CD14-positive monocyte (primary cell): ENCODE data around the gene DNAJB5. TPM values are rescaled to one million over a fixed set of nuclear protein-coding genes. Genes with fewer than 3 reads are reported as not detected.

Experiments
- DNase-seq, 3 donors: peaks; one replicate each; pipeline ENCODE4 v3.0.0-alpha.2; 2011 to 2022
- H2AFZ ChIP-seq: 2 replicates; pipeline ENCODE4 v1.6.0; 2012; ENCODE audit warnings: mild to moderate bottlenecking, low read depth, low read length, inconsistent platforms; ENCODE audit not compliant: insufficient read depth, poor library complexity, severe bottlenecking
- H3K27ac ChIP-seq, 2 donors: 1 replicate in 1 of 2; 2 replicates in 1 of 2; pipeline ENCODE4 v1.5.1; 2012 to 2013; ENCODE audit warnings: low read length in 2 of 2, control low read depth in 1 of 2, inconsistent platforms in 1 of 2, low read depth in 1 of 2, mild to moderate bottlenecking in 1 of 2
- H3K27me3 ChIP-seq, 2 donors: one replicate each; pipeline versions ENCODE4 v1.6.0 to v1.6.1; 2011 to 2013; ENCODE audit warnings: low read length in 2 of 2; ENCODE audit not compliant: control insufficient read depth in 2 of 2, insufficient read depth in 2 of 2
- H3K36me3 ChIP-seq, 2 donors: replicated peaks in 1 of 2; 1 replicate in 1 of 2; 2 replicates in 1 of 2; pipeline versions ENCODE4 v1.5.1 to v1.6.1; 2012 to 2013; ENCODE audit warnings: low read length in 2 of 2, control low read depth in 1 of 2, inconsistent platforms in 1 of 2, mild to moderate bottlenecking in 1 of 2; ENCODE audit not compliant: insufficient read depth in 2 of 2, control insufficient read depth in 1 of 2
- H3K4me1 ChIP-seq, 2 donors: 1 replicate in 1 of 2; 2 replicates in 1 of 2; pipeline versions ENCODE4 v1.5.1 to v1.6.1; 2012 to 2013; ENCODE audit warnings: low read length in 2 of 2, control low read depth in 1 of 2, inconsistent platforms in 1 of 2, mild to moderate bottlenecking in 1 of 2, moderate library complexity in 1 of 2; ENCODE audit not compliant: insufficient read depth in 2 of 2, control insufficient read depth in 1 of 2
- H3K4me2 ChIP-seq: replicated peaks from 2 replicates; pipeline ENCODE3; 2012; ENCODE audit warnings: low read length, moderate library complexity, mild to moderate bottlenecking; ENCODE audit not compliant: poor library complexity, severe bottlenecking; ENCODE audit errors: extremely low read depth
- H3K4me3 ChIP-seq, 3 experiments: fragments of 200-600 bp in 1 of 3; sonication (generic) in 1 of 3; replicated peaks in 1 of 3; 1 replicate in 2 of 3; 2 replicates in 1 of 3; pipeline ENCODE4 v1.5.1; 2011 to 2013; ENCODE audit warnings: low read length in 3 of 3, mild to moderate bottlenecking in 3 of 3, control low read depth in 2 of 3, low read depth in 2 of 3, inconsistent platforms in 1 of 3, moderate library complexity in 1 of 3
- H3K79me2 ChIP-seq: 2 replicates; pipeline ENCODE4 v1.6.0; 2012; ENCODE audit warnings: mild to moderate bottlenecking, control low read depth, inconsistent platforms, low read length, moderate library complexity; ENCODE audit not compliant: insufficient read depth
- H3K9ac ChIP-seq: 2 replicates; pipeline ENCODE4 v1.6.0; 2017; ENCODE audit warnings: low read length, mild to moderate bottlenecking; ENCODE audit not compliant: insufficient read depth, poor library complexity, severe bottlenecking
- H3K9me3 ChIP-seq, 2 donors: replicated peaks in 1 of 2; 1 replicate in 1 of 2; 2 replicates in 1 of 2; pipeline versions ENCODE4 v1.5.1 to v1.6.1; 2012 to 2013; ENCODE audit warnings: low read length in 2 of 2, control low read depth in 1 of 2; ENCODE audit not compliant: control insufficient read depth in 1 of 2, insufficient read depth in 1 of 2
- H4K20me1 ChIP-seq: 2 replicates; pipeline ENCODE4 v1.6.0; 2012; ENCODE audit warnings: mild to moderate bottlenecking, low read length, control low read depth, moderate library complexity; ENCODE audit not compliant: insufficient read depth
- H3K27ac Mint-ChIP-seq, 7 donors: one replicate each; pipeline ENCODE4 v1.8.0; 2020; ENCODE audit warnings: mild to moderate bottlenecking in 7 of 7, mixed read lengths in 7 of 7, moderate library complexity in 6 of 7, inconsistent platforms in 2 of 7
- H3K27me3 Mint-ChIP-seq, 3 donors: one replicate each; pipeline ENCODE4 v1.8.0; 2021 to 2022; ENCODE audit warnings: low read depth in 3 of 3, mild to moderate bottlenecking in 3 of 3, mixed read lengths in 3 of 3, moderate library complexity in 3 of 3, inconsistent platforms in 1 of 3
- H3K36me3 Mint-ChIP-seq, 2 donors: one replicate each; pipeline ENCODE4 v1.8.0; 2020; ENCODE audit warnings: mixed read lengths in 2 of 2, inconsistent platforms in 1 of 2, mild to moderate bottlenecking in 1 of 2
- H3K4me1 Mint-ChIP-seq: one replicate; pipeline ENCODE4 v1.8.0; 2020; ENCODE audit warnings: mild to moderate bottlenecking, mixed read lengths
- H3K4me3 Mint-ChIP-seq, 2 donors: one replicate each; pipeline ENCODE4 v1.8.0; 2020; ENCODE audit warnings: mild to moderate bottlenecking in 2 of 2, mixed read lengths in 2 of 2, moderate library complexity in 1 of 2
- H3K9me3 Mint-ChIP-seq, 7 donors: one replicate each; pipeline ENCODE4 v1.8.0; 2020 to 2022; ENCODE audit warnings: mixed read lengths in 7 of 7, mild to moderate bottlenecking in 6 of 7, moderate library complexity in 6 of 7, inconsistent platforms in 2 of 7
- CTCF ChIP-seq: fragments of 200-600 bp; IDR thresholded peaks from one replicate; pipeline ENCODE4 v1.8.0; 2022; ENCODE audit warnings: antibody characterized with exemption, mild to moderate bottlenecking
- WGBS: methylation state at CpG from one replicate; pipeline ENCODE4 v1.1.5; 2013; ENCODE audit warnings: missing lambda C conversion rate; ENCODE audit not compliant: insufficient coverage; 5-methylcytosine and 5-hydroxymethylcytosine counted together
- intact Hi-C, 2 donors: fragments of 100-400 bp; cut with micrococcal nuclease; formaldehyde crosslinking; loops; one replicate each; pipeline versions ENCODE4 v1.15.0 to v1.15.1; 2023
- polyA plus RNA-seq, 3 donors: library from polyadenylated mRNA; depleted of rRNA in 1 of 3; unstranded in 2 of 3; stranded (reverse) in 1 of 3; fragments of 300-500 nt in 2 of 3; fragments of >200 nt in 1 of 3; fragmentation: Illumina TruSeq in 2 of 3; gene quantifications; 1 replicate in 2 of 3; 2 replicates in 1 of 3; pipeline ENCODE4 v1.2.3, GENCODE V29; 2012 to 2021

DNAJB5 gene
- polyA plus RNA-seq, 3 donors: 0.66 to 1.9 (median 0.84) TPM

GRCh38 chr9:34985311-34985899, 4.1 kb upstream of the DNAJB5 start:
- Histone ChIP-seq H2AFZ (no peak overlapping the region), H3K9ac (no peak overlapping the region), H3K36me3 (no peaks in the 10 kb centered on the region), H4K20me1 (no peaks in the 10 kb centered on the region), H3K27me3 (peaks cover 0 to 3% of the 10 kb centered on the region in 2 donors), H3K4me2 (no peak overlapping the region), H3K4me3 (no peak overlapping the region), H3K9me3 (no peaks in the 10 kb centered on the region), H3K27ac (no peak overlapping the region), H3K4me1 (peaks cover 84 to 89% of the 10 kb centered on the region in 2 donors), H3K79me2 (no peaks in the 10 kb centered on the region)
- Mint-ChIP-seq H3K27me3 (peaks cover 2 to 20% (median 19%) of the 10 kb centered on the region in 3 donors), H3K4me3 (no peak overlapping the region), H3K9me3 (peaks cover 0 to 4% (median 0%) of the 10 kb centered on the region in 7 donors), H3K36me3 (no peaks in the 10 kb centered on the region), H3K27ac (peak overlapping the region in 6 of 7 donors; percentile 34 to 94 (median 88)), H3K4me1 (peaks cover 84% of the 10 kb centered on the region)
- intact Hi-C loops: loop anchor here (2.0 to 10.0 kb wide), 3 partner anchors 85 to 321 kb away; partner anchors contain the start of genes CCL27 (in 1 of the 2), FANCG (in 1 of the 2) and VCP (in 1 of the 2)
- peak; percentile 45 to 67 (median 65) for DNase-seq
- 24% methylated on average over 6 of the region's 7 CpGs for WGBS
- TF ChIP-seq CTCF: peak; percentile 89

- H3K79me2 ChIP-seq: no peaks in the 10 kb centered on the region
- no peaks in the 10 kb centered on the region for H4K20me1 ChIP-seq
- peaks cover 0 to 10% of the 10 kb centered on the region in 2 donors for H3K27me3 ChIP-seq
- intact Hi-C loops: loop anchor here in 1 of 2 donors (10.0 kb wide), 2 partner anchors 88 to 322 kb away; partner anchors contain the start of genes CCL27, FANCG and VCP
- Mint-ChIP-seq H3K36me3 (peaks cover 0 to 5% of the 10 kb centered on the region in 2 donors), H3K27me3 (peaks cover 8 to 28% (median 24%) of the 10 kb centered on the region in 3 donors), H3K9me3 (peaks cover 0 to 4% (median 0%) of the 10 kb centered on the region in 7 donors), H3K27ac (peak overlapping the region; percentile 52 to 97 (median 91)), H3K4me3 (peak overlapping the region in 1 of 2 donors; percentile 57), H3K4me1 (peaks cover 77% of the 10 kb centered on the region)
- WGBS: 55% methylated on average over 1 of the region's 9 CpGs
- no peaks in the 10 kb centered on the region for H3K9me3 ChIP-seq
- DNase-seq: peak; percentile 92 to 94 (median 94)
- peak overlapping the region; percentile 22 for H3K4me2 ChIP-seq
- H3K27ac ChIP-seq: peak overlapping the region in 1 of 2 donors; percentile 74
- no peak overlapping the region for H2AFZ ChIP-seq
- peaks cover 72 to 79% of the 10 kb centered on the region in 2 donors for H3K4me1 ChIP-seq
- no peaks in the 10 kb centered on the region for H3K36me3 ChIP-seq
- no peak overlapping the region for H3K9ac ChIP-seq
- no peak for TF ChIP-seq CTCF
- H3K4me3 ChIP-seq: peak overlapping the region in 1 of 3 experiments; percentile 9
These were observed 3.0 kb upstream of the DNAJB5 start for GRCh38 chr9:34986540-34987047.
